ENCODE results near the gene XYLT1.
"Not testable (repeated sequence)": the region's sequence is repeated elsewhere in the genome, so short reads cannot be mapped to it uniquely, and the experiment has no call there.

Gene XYLT1

DNA sequence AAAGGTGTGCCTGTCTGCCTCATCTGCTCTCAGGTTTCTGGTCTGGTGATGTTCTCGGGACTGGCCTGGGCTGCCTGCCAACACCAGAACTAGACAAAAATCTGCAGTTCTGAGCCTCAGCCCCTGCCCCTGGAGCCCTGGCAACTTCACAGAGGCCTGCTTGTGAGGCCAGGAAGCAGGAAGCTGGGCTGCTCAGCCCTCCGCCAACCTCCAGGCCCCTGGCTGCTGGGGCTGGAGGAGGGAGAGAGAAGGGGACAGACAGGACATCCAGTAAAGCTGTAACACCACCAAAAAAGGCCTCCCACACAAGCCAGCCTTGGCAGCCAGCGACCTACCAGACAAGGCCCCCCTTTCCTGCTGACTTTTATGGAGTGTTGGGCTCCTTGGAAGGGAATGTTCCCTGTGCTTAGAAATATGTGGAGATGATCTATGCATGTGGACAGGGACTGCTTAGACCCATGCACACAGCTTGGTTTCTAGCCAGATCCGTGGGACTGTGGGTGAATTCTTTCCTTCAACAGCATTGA, 157.6 kb downstream of the XYLT1 start:
- no peak for DNase-seq (ENCODE audit: low read depth in 2 of 3, low spot score in 2 of 3)

DNA sequence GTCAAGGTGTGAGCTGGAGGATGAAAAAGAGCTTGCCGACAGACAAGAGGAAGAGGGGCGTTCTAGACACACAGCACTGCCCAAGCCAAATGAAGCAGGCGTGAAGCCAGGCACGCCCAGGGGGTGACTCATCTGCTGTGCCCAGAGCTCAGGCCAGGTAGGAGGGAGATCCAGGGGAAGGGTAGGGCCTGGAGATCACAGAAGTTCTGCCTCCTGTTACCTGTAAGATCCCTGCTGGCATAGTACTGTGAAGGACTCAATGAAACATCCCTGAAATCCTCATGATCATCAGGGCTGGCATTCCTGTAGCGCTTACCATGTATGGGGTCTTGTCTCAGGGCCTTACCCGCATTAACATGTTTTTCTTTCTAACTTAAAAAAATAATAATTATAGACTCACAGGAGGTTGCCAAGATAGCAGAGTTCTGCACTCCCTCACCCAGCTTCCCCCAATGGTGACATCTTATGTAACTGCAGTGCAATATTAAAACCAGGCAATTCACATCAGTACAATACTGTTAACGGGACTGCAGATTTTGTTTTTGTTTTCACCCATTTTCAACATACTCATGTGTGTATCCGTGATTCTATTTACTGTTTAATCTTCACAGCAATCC, 158.6 kb downstream of the XYLT1 start:
- DNase-seq (ENCODE audit: low read depth in 2 of 3, low spot score in 2 of 3), result no peak

DNA sequence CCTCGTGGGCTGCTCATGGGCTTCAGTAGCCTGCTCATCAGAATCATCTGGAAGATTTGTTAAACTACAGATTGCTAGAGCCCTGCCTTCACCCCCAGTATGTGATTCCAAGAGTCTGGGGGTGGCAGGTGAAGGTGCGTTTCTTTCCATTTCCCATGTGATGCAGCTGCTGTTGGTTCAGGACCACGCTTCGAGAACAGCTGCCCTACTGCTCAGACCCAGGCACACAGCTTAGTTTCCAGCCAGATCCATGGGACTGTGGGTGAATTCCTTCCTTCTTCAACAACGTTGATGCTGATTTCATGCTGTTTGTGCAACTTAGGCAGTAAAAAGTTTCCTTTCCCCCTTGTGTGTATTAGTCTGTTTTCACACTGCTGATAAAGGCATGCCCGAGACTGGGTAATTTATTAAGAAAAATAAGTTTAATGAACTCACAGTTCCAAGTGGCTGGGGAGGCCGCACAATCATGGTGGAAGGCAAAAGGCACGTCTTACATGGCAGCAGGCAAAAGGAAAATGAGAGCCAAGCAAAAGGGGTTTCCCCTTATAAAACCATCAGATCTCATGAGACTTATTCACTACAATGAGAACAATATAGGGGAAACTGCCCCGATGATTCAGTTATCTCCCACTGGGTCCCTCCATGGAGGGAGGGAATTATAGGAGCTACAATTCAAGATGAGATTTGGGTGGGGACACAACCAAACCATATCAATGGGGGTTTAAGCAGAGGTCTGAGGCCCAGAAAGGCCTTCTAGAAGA, 159.2 kb downstream of the XYLT1 start:
- no peak for DNase-seq (ENCODE audit: low read depth in 2 of 3, low spot score in 2 of 3)

DNA sequence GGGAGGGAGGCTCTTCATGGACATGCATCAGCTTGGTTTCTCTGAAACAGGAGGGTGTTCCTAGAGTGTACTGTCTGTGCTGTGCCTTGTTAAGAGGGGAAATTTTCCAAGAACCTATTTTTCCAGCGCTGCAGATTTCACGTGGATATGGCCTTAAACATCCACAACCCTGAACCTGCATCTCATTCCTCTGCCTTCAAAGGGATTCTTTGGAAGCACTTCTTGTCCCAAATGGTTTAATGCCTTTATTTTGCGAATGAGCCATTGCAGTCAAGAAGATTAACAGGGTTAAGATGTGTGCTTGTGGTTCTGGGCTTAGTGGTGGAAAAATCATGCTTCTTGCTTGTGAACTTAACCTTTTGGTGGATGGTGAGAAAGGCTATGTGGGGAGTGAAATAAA, 161.2 kb downstream of the XYLT1 start:
- no peak for DNase-seq (ENCODE audit: low read depth in 2 of 3, low spot score in 2 of 3)

DNA sequence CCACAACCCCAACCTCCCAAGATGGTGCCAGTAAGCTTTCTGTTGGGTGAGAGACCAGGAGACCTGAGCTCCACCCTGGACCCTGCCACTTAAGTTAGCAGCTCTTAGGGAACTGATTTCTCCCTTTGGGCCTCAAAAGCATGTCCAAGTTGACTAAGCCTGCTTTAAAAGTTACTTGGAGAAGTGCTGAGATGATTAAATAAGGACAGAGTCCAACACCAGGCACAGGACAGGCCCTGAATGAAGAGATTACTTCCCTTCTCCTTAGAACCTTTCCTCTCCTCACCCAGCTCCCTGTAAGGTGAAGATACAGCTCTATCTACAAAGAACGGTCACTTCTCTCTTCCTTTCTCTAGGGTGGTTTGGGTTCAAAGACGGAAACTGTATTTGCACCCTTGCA, 162.6 kb downstream of the XYLT1 start:
- DNase-seq (ENCODE audit: low read depth in 2 of 3, low spot score in 2 of 3), result no peak

DNA sequence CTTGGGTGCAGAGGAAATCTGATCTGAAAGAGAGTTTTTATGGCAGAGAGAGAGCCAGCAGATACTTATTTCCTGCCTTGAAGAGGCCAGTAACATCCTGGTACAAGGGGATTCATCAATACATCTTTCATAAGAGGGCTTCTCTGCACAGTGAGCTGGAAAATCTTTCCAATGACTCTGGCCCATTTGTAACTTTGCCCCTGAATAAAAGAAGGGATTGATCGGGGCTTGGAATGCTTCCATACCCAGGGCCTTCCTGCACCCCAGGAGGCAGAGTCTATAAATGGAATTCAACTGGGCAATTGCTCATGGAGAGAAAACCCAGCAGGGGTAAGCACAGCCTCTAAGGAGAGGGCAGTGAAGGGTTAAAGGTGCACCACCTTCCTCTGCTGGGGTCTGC, 163.3 kb downstream of the XYLT1 start:
- no peak for DNase-seq (ENCODE audit: low read depth in 2 of 3, low spot score in 2 of 3)

DNA sequence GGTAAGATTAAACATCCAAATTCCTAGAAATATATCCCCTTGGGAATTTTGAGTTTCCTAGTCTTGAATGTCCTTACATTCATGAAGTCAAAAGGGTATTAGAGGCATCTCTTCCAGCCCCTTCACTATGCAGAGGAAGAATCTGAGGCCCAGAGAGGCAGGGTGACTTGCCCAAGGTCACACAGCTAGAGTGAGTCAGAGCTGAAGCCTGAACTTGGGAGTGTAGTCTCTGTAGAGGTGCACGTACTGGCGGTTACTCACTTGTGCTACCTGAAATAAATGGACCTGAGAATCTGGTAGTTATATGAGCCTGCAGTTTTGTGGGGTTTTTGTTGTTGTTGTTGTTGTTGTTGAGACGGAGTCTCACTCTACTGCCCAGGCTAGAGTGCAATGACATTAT, 164.0 kb downstream of the XYLT1 start:
- DNase-seq (ENCODE audit: low read depth in 2 of 3, low spot score in 2 of 3), result no peak

DNA sequence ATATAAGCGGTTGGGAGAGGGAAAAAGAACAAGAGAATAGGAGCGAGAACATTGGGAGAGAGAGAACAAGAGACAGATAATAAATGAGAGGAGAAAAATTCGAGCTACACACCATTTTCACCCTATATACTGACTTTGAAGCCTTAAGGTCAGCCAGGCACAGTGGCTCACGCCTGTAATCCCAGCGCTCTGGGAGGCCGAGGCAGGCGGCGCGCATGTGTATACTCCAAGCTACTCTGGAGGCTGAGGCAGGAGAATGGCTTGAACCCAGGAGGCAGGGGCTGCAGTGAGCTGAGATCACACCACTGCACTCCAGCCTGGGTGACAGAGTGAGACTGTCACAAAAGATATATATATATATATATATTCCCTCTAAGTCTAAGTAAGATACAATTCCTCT, 164.5 kb downstream of the XYLT1 start:
- not testable (repeated sequence) for DNase-seq (ENCODE audit: low read depth in 2 of 3, low spot score in 2 of 3)

DNA sequence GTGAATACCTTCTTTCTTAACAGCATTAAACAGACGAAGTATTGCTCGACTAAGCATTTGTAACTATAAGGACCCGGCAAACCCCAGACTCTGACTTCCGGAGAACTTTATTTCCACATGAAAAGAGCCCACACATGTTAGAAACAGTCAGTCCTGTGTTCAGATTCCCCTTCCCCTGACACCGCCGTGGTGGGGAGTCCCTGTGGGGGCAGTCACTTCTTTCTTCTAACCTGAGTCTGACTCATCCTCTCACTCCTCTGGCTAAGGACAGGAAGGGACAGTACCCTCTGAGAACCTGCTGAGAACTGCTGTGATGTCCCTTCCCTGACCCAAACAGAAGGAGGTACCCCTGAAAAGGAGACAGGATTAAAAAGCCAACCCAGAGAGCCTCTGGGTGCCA, 165.1 kb downstream of the XYLT1 start:
- DNase-seq (ENCODE audit: low read depth in 2 of 3, low spot score in 2 of 3), result peak in 2 of 3 experiments; percentile 4 to 31

DNA sequence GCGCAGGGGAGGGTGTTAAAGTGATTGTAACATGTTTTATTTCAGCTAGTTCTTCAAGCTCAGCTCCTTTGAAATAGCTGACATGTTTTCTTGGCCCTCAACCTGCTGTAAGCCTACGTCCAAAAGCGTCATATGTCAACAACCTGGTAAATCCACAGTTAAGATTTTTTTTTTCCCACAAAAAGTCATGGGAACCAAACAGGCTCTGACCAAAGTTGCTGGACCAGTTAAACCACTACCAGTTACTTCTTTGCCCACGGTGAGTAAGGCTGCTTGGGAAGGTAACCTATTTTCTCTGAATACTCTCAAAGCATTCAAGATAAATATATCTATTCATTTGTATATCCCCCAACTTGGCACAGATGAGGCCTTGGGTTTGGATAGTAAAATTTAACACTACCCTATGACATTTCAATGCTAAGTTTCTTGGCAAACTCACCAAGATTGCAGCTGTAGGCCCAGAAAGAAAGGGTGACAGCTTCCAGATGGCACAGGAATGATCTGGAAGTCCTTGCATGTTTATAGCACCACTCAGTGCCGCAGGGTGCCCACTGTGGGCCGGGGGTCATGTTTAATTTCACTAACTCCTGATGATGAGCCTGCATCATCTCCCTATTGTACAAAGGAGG, 166.2 kb downstream of the XYLT1 start:
- DNase-seq (ENCODE audit: low read depth in 2 of 3, low spot score in 2 of 3), result no peak

DNA sequence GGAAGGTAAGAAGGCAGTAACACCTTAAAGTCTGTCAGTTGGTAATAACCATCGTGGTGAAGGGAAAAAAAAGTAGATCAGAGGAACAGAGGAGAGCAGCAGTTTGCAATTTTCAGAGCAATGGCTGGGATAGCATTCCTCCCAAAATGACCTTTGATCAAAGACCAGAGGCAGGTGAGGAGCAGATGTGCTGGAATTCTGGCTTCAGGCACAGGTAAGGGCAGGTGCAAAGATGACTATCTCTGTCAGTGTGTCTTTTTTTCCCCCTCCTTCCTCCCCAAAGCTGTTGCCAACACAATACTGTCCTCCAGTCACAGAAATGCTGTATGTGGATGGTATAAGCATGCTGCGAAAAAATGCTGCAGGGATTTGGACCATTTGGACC, 166.7 kb downstream of the XYLT1 start:
- no peak for DNase-seq (ENCODE audit: low read depth in 2 of 3, low spot score in 2 of 3)

DNA sequence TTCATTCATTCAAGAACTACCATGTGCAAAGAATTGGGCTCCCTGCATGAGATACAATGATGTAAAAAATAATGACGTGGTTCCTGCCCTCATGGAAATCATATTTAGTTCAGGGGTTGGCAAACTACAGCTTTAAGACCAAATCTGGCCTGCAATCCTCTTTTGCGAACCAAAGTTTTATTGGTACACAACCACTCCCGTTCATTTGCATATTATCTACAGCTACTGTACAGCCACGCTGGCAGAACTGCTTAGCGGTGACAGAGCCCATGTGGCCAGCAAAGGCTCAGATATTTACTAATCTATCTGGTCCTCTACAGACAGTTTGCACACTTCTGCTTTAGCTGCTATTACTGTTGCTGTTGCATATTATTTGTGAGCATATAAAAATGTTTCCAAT, 167.7 kb downstream of the XYLT1 start:
- no peak for DNase-seq (ENCODE audit: low read depth in 2 of 3, low spot score in 2 of 3)

DNA sequence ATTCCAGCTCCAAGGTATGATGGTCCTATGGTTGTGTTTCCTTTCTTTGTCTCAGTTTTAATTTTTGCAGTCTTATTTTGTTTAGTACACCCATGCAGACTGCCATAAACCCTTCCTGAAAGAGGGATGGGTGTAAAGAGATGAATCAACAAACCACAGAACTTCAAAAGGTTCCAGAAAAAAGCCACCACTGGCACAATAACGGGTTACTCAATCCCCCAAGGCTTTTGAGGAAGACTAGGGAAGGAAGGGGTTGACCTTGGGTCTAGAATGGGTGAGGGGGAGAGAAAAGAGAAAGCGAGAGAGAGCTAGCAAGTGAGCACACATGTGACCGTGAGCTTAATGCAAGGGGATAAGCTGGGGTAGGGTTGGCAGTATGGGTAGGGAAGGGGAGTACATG, 168.1 kb downstream of the XYLT1 start:
- no peak for DNase-seq (ENCODE audit: low read depth in 2 of 3, low spot score in 2 of 3)

DNA sequence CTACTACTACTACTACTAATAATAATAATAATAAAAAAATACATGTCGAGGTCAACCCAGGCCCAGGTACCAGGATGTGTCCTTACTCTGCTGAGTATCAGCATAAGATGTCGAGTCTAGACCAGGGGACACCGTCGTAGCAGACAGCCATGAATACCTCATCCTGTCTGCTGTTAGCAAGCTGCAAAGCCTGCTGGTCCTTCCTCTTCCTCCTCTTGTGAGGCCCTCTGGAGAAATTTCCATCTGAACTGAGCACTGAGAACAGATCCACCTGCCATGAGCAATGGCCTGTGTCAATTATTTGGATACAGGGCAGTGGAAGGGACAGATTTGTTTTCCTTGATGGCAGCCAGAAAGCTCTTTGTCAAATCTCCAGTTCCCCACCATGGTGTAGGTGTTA, 168.5 kb downstream of the XYLT1 start:
- no peak for DNase-seq (ENCODE audit: low read depth in 2 of 3, low spot score in 2 of 3)

DNA sequence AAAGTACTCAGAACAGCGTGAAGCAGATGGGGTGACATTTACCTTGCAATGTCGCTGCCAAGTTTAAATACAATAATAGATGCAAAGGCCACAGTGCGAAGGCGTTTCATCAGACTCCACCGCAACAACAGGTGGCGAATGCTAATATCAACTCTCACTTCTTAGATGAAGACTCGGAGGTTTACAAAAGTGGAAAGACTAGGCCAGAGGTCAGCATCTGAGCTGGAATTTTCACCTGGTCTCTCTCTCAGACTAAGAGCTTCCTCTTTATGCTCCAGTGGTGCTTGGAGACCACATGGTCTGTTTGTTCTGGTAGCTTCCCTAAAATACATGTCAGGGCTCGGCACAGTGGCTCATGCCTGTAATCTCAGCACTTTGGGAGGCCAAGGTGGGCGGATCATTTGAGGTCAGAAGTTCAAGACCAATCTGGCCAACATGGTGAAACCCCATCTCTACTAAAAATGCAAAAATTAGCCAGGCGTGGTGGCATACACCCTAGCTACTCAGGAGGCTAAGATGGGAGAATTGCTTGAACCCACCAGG, 169.1 kb downstream of the XYLT1 start:
- no peak for DNase-seq (ENCODE audit: low read depth in 2 of 3, low spot score in 2 of 3)

DNA sequence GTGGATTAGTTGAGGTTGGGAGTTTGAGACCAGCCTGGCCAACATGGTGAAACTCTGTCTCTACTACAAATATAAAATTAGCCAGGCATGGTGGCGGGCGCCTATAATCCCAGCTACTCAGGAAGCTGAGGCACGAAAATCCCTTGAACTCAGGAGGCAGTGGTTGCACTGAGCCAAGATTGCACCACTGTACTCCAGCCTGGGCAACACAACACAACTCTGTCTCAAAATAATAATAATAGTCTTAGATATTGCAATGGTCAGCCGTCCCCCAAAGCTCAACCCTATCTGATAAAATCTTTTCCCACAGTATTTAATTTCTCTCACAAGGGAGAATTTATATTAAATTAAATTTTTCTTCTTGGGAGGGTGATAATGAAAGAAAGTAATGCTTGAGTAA, 169.6 kb downstream of the XYLT1 start:
- DNase-seq (ENCODE audit: low read depth in 2 of 3, low spot score in 2 of 3), result no peak

DNA sequence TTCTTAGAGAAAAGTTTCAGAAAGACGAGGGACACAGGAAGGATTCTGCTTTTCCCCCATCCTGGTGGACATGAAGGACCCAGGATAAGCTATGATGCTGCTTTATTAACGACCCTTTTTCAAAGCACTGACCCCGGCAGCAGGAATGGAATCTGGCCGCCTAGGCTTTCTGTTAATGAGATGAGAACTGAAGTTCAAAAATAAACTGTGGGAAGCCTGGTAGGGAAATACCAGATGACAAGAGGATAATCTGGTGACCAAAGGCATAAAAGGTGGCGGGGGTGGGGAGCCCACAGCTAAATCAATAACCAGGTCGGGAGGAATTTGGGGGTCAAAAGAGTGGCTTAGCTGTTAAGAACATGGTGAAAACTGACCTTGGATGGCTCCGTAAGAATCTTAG, 171.0 kb downstream of the XYLT1 start:
- no peak for DNase-seq (ENCODE audit: low read depth in 2 of 3, low spot score in 2 of 3)

DNA sequence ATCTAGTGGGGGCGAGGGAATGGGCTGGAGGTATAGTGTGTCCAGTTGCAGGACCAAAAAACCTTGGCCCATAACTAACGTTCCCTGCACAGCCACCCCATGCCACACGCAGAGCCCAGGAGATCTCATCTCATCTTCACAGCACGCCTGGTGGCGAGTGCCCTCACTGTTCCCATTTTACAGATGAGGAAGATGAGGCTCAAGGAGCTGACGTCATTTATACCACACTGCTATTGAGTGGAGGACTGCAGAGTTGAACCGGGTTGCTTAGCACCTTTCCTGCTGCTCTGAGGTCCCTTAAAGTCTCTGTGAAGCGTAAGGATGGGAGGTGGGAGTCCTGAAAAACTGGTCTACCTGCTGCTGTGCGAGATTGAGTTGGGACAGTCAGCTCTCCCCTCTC, 172.5 kb downstream of the XYLT1 start:
- no peak for DNase-seq (ENCODE audit: low read depth in 2 of 3, low spot score in 2 of 3)

DNA sequence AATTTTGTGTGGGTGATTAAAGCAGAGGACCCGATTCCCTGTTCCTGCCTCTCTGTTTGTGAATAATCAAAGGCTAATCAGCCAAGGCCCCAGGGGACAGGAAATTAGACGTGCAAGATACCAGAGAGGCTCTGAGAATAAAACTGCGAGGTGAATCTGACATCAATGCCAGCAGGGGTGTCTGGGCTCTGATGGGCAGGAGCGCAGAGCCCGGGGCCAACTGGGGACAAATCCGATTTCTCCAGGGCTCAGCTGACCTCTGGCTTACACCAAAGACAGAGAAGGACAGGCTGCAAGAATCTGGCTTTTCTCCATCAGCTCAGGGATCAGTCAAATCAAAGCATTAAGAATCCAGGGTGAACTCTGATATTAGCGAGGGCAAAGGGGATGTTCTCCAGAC, 174.3 kb downstream of the XYLT1 start:
- no peak for DNase-seq (ENCODE audit: low read depth in 2 of 3, low spot score in 2 of 3)

DNA sequence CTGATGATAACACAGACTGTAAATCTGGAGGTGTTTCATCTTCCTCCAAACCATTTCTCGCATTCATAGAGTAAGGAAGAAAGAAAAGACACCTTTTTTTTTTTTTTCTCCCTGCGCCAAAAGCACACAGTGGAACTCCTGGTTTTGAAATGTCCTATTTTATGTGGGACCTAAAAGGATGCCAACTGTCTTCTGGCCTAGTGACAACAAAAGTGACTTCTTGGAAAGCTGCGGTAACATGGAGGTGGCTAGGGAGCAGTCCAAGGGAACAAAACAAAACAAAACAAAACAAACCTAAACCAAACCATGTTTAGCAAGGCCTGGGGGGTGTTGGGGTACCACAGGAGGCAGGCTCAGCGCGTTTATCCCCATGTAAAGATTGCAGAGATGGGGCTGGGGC, 174.8 kb downstream of the XYLT1 start:
- no peak for DNase-seq (ENCODE audit: low read depth in 2 of 3, low spot score in 2 of 3)

DNA sequence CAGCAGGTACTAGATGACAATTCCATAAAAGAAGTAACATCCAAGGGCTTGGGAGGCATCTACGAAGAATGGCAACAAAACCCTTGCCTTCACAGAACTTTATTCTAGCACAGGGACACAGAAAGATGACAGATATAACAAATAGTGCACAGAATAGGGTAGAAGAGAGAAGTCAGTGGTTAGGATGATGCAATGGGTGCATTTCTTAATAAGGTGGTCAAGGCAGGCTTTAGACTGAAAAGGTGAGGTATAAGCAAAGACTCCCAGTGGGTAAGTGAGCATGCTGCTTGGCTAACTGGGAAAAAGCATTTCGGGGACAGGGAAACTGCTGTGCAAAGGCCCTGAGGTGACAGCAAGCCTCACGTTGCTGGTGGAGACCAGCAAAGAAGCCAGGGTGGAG, 175.9 kb downstream of the XYLT1 start:
- DNase-seq (ENCODE audit: low read depth in 2 of 3, low spot score in 2 of 3), result no peak

Measured in activated CD8-positive, alpha-beta memory T cell treated with anti-CD3 and anti-CD28 coated beads for 48 hours (primary cell).